HL-60 (cell line): ENCODE measurements around the gene C1orf21.

Source experiments
- DNase-seq, 2 experiments: peaks; one replicate each; pipeline ENCODE4 v3.0.0-alpha.2; 2010 to 2020; ENCODE audit warnings: low read depth in 1 of 2, low spot score in 1 of 2
- H3K27ac ChIP-seq: fragments of 250-450 bp; sonication (Bioruptor Pico); replicated peaks from 2 replicates; pipeline ENCODE4 v1.5.1; 2020; ENCODE audit warnings: mild to moderate bottlenecking, moderate library complexity
- H3K27me3 ChIP-seq: fragments of 250-450 bp; sonication (Bioruptor Pico); 2 replicates; pipeline ENCODE4 v1.5.1; 2021; ENCODE audit warnings: mild to moderate bottlenecking, moderate library complexity; ENCODE audit not compliant: insufficient read depth, poor library complexity, severe bottlenecking
- H3K4me3 ChIP-seq: replicated peaks from 2 replicates; pipeline ENCODE4 v1.5.1; 2011; ENCODE audit warnings: mild to moderate bottlenecking, control low read depth, low read length; ENCODE audit not compliant: insufficient read depth
- CTCF ChIP-seq: IDR thresholded peaks from one replicate; pipeline ENCODE4 v1.5.1; 2011; ENCODE audit warnings: low read length, control low read depth, inconsistent platforms; ENCODE audit not compliant: insufficient read depth
- GABPA ChIP-seq: IDR thresholded peaks from 2 replicates; pipeline ENCODE4 v1.6.1; 2012; ENCODE audit warnings: low read depth
- POLR2AphosphoS5 ChIP-seq: IDR thresholded peaks from 2 replicates; pipeline ENCODE4 v1.6.1; 2012; ENCODE audit warnings: low read depth
- SPI1 ChIP-seq: IDR thresholded peaks from 2 replicates; pipeline ENCODE4 v1.6.1; 2012; ENCODE audit warnings: low read depth, mild to moderate bottlenecking, borderline replicate concordance
- TF ChIP-seq, protein P1 (sequence below): IDR thresholded peaks from 2 replicates; pipeline ENCODE4 v1.6.1; 2012; ENCODE audit warnings: low read depth; ENCODE audit not compliant: insufficient replicate concordance

C1orf21 gene

DNA sequence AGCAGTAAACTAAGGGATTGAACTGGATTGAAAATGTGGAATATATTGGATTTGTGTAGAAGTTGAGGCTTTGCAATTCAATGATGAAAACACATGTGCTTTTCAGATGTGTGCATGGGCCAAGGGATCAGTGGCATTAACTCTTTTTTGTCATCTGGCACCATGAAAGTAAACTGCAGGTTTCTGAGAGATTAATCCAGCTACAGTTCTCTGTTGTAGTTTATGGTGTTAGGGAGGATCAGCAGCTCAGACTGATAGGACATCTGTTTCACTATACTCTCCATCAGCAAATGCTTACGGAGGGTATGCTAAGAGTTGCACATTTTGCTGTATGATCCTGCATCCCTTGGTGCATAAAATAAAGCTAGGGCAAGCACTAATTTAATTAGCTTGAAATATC, 82.6 kb downstream of the C1orf21 start:
- TF ChIP-seq, protein P1, sequence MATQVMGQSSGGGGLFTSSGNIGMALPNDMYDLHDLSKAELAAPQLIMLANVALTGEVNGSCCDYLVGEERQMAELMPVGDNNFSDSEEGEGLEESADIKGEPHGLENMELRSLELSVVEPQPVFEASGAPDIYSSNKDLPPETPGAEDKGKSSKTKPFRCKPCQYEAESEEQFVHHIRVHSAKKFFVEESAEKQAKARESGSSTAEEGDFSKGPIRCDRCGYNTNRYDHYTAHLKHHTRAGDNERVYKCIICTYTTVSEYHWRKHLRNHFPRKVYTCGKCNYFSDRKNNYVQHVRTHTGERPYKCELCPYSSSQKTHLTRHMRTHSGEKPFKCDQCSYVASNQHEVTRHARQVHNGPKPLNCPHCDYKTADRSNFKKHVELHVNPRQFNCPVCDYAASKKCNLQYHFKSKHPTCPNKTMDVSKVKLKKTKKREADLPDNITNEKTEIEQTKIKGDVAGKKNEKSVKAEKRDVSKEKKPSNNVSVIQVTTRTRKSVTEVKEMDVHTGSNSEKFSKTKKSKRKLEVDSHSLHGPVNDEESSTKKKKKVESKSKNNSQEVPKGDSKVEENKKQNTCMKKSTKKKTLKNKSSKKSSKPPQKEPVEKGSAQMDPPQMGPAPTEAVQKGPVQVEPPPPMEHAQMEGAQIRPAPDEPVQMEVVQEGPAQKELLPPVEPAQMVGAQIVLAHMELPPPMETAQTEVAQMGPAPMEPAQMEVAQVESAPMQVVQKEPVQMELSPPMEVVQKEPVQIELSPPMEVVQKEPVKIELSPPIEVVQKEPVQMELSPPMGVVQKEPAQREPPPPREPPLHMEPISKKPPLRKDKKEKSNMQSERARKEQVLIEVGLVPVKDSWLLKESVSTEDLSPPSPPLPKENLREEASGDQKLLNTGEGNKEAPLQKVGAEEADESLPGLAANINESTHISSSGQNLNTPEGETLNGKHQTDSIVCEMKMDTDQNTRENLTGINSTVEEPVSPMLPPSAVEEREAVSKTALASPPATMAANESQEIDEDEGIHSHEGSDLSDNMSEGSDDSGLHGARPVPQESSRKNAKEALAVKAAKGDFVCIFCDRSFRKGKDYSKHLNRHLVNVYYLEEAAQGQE = no peak
- TF ChIP-seq CTCF = no peak
- no peak for TF ChIP-seq SPI1
- no peak for TF ChIP-seq POLR2AphosphoS5
- no peak for TF ChIP-seq GABPA
- no peaks in the 10 kb centered on the region for H3K27me3 ChIP-seq
- H3K27ac ChIP-seq = no peak overlapping the region
- DNase-seq = no peak
- H3K4me3 ChIP-seq = no peak overlapping the region

- TF ChIP-seq SPI1 = no peak
- no peak for TF ChIP-seq GABPA
- no peak for TF ChIP-seq POLR2AphosphoS5
- TF ChIP-seq CTCF = no peak
- TF ChIP-seq, protein P1 = no peak
- H3K4me3 ChIP-seq = no peak overlapping the region
Measured at GRCh38 chr1:184471686-184472085, 84.9 kb downstream of the C1orf21 start.

DNA sequence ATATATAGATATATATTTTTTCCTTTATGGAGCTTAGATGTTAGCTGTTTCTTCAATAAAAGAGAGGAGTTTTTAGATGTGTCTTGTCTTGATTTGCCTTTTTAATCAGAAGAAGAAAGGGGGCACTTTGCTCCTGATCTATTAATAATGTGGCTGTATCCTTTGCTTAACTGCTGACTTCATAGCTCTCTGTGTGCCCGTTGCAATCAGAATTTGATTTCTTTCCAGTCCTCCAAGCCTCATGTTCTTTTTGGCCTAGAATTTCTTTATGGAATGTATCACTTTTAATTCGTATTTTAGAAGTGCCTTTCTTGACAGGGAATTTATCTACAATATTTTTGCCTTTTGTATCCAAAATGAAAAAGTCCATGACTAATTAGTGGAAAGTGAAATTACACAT, 85.3 kb downstream of the C1orf21 start:
- DNase-seq = no peak
- TF ChIP-seq, protein P1 = no peak
- no peak for TF ChIP-seq SPI1
- no peak for TF ChIP-seq CTCF
- no peak for TF ChIP-seq GABPA
- no peak for TF ChIP-seq POLR2AphosphoS5
- H3K27ac ChIP-seq = no peak overlapping the region
- no peaks in the 10 kb centered on the region for H3K27me3 ChIP-seq
- H3K4me3 ChIP-seq = no peak overlapping the region

More at GRCh38 chr1:184471686-184472085, 84.9 kb downstream of the C1orf21 start:
- H3K27ac ChIP-seq = no peak overlapping the region
- no peak for DNase-seq
- no peaks in the 10 kb centered on the region for H3K27me3 ChIP-seq
